PFSK-1 (cell line): ENCODE measurements around the gene ELN.

Experiments
- FOXP2 ChIP-seq: optimal IDR thresholded peaks from 2 replicates; pipeline ENCODE3; 2011; ENCODE audit warnings: borderline replicate concordance, control low read depth, inconsistent platforms; ENCODE audit not compliant: insufficient read depth; ENCODE audit errors: extremely low read length, extremely low read depth
- POLR2AphosphoS5 ChIP-seq: IDR thresholded peaks from 2 replicates; pipeline ENCODE4 v1.6.1; 2012; ENCODE audit warnings: low read depth, mild to moderate bottlenecking, control low read depth, low read length, moderate library complexity
- REST ChIP-seq, 2 experiments: IDR thresholded peaks; 2 replicates each; pipeline versions ENCODE4 v1.6.1 to v1.8.0; 2011 to 2012; ENCODE audit warnings: low read depth in 2 of 2, low read length in 2 of 2, control low read depth in 1 of 2, inconsistent platforms in 1 of 2, mild to moderate bottlenecking in 1 of 2, moderate library complexity in 1 of 2; ENCODE audit not compliant: insufficient read depth in 1 of 2
- SIN3A ChIP-seq: IDR thresholded peaks from 2 replicates; pipeline ENCODE4 v1.6.1; 2012; ENCODE audit warnings: mild to moderate bottlenecking, low read length, moderate library complexity, borderline replicate concordance; ENCODE audit not compliant: insufficient read depth
- TAF1 ChIP-seq: IDR thresholded peaks from 2 replicates; pipeline ENCODE4 v1.6.1; 2012; ENCODE audit warnings: low read length, control low read depth, borderline replicate concordance; ENCODE audit not compliant: insufficient read depth

ELN gene

GRCh38 chr7:74044366-74045350, 16.7 kb downstream of the ELN start:
- TF ChIP-seq TAF1 (no peak), REST (IDR thresholded peaks at IDR 0.05; ENCODE audit: insufficient read depth in 1 of 2, low read depth in 2 of 2, low read length in 2 of 2) (no peak), FOXP2 (no peak), POLR2AphosphoS5 (no peak), SIN3A (no peak)

GRCh38 chr7:74047804-74048380, 19.9 kb downstream of the ELN start:
- TF ChIP-seq SIN3A = no peak
- TF ChIP-seq REST (IDR thresholded peaks at IDR 0.05; ENCODE audit: insufficient read depth in 1 of 2, low read depth in 2 of 2, low read length in 2 of 2) = no peak

- TF ChIP-seq REST (IDR thresholded peaks at IDR 0.05; ENCODE audit: insufficient read depth in 1 of 2, low read depth in 2 of 2, low read length in 2 of 2) = no peak
- no peak for TF ChIP-seq TAF1
- TF ChIP-seq FOXP2 = no peak
- TF ChIP-seq SIN3A = no peak
- TF ChIP-seq POLR2AphosphoS5 = no peak
Observed at GRCh38 chr7:74048999-74049599, 21.1 kb downstream of the ELN start.

GRCh38 chr7:74049997-74050798, 22.2 kb downstream of the ELN start:
- TF ChIP-seq SIN3A (no peak), REST (IDR thresholded peaks at IDR 0.05; ENCODE audit: insufficient read depth in 1 of 2, low read depth in 2 of 2, low read length in 2 of 2) (no peak), TAF1 (no peak), FOXP2 (no peak), POLR2AphosphoS5 (no peak)
